GM10248 (cell line): Measurements from ENCODE around the gene C3orf85.

Experiments
- CTCF ChIA-PET: fragments of 300-600 bp; sonication (Branson Sonifier 250); formaldehyde crosslinking; extraction: SDS; loops from one replicate; lab custom pipeline; 2021; ENCODE audit warnings: antibody characterized with exemption; lab: Yijun Ruan, JAX
- POLR2A ChIA-PET: fragments of 350-650 bp; sonication (Branson Sonifier 250); formaldehyde crosslinking; extraction: SDS; loops from one replicate; lab custom pipeline; 2020; ENCODE audit warnings: antibody characterized with exemption; lab: Yijun Ruan, JAX
- DNase-seq: peaks from one replicate; pipeline ENCODE4 v3.0.0; 2012; ENCODE audit errors: extremely low spot score
- TF ChIP-seq, protein P1 (sequence below): IDR thresholded peaks from 2 replicates; pipeline ENCODE4 v1.5.1; 2012; ENCODE audit warnings: mild to moderate bottlenecking, low read depth; ENCODE audit errors: extremely low read depth, missing control alignments, control extremely low read depth

C3orf85 gene, protein sequence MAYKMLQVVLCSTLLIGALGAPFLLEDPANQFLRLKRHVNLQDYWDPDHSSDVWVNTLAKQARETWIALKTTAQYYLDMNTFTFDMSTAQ

DNA sequence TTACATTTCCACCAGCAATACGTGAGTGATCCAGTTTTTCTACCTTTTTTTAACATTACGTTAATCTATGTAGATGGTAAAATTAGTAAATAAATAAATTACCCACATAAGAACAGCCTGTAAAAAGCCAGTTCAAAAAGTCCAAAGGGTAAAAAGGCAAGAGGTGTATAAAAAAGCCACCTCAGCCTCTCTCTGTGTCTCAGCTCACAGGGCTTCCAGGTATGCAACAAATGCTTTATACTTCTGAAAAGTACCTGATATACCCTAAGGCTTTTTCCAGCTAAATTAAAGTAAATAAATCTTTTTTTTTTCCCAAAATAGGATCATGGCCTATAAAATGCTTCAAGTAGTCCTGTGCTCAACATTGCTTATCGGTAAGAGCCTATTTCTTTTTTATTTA lies at the start of gene C3orf85:
Gene C3orf85, plus strand, starts transcription at position 197 of the 400 bp plus-strand sequence. Its CDS starts 129 bp downstream, at position 326.
- no peak for DNase-seq
- TF ChIP-seq, protein P1, sequence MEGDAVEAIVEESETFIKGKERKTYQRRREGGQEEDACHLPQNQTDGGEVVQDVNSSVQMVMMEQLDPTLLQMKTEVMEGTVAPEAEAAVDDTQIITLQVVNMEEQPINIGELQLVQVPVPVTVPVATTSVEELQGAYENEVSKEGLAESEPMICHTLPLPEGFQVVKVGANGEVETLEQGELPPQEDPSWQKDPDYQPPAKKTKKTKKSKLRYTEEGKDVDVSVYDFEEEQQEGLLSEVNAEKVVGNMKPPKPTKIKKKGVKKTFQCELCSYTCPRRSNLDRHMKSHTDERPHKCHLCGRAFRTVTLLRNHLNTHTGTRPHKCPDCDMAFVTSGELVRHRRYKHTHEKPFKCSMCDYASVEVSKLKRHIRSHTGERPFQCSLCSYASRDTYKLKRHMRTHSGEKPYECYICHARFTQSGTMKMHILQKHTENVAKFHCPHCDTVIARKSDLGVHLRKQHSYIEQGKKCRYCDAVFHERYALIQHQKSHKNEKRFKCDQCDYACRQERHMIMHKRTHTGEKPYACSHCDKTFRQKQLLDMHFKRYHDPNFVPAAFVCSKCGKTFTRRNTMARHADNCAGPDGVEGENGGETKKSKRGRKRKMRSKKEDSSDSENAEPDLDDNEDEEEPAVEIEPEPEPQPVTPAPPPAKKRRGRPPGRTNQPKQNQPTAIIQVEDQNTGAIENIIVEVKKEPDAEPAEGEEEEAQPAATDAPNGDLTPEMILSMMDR: no peak
- ChIA-PET CTCF (interaction anchor here (1.0 to 1.4 kb wide), 2 partner anchors 10 to 17 kb away, joined by 3 to 4 read pairs; no protein-coding TSS in a partner anchor), POLR2A (no interaction called here)

DNA sequence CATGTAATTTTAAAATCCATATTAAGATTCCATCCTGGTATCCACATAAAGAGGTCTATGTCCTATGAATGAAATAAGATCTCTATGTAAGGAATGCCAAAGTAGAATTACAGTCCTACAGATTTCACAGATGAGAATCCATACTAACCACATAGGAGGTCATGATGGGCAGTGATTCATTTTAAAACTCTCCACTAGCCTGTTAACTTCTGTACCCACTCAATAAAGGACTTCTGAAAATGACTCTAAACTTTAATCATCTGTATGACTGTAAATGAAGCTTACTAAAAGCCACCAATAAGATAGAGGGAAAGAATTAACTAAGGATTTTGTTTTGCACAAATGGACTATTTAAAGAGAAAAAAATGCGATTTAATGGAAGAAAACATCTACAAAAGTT lies 47.3 kb upstream of the C3orf85 start:
- ChIA-PET CTCF (no interaction called here), POLR2A (no interaction called here)
- no peak for DNase-seq
- TF ChIP-seq, protein P1: no peak

DNA sequence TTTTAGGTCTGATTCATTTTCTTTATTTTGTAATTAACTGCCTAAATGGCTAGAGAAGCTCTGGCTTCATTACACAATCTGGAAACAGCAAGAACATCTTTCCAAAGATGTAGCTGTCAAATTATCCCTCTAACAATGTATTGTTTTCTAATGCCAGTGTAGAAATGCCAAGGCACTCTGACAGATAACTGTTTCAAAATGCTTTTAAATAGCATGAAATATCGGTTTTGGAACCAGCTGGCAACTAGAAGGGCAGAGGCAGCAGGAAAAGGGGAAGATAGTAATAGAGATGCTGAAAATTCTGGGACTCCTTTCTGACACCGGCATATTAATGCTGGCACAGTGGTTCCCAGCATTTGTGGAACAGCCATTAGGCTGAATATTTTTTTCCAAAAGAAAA lies 44.7 kb upstream of the C3orf85 start:
- TF ChIP-seq, protein P1: no peak
- no peak for DNase-seq
- CTCF ChIA-PET: interaction anchor here (0.9 to 3.0 kb wide), 3 partner anchors 9 to 68 kb away, joined by 3 to 15 read pairs (median 3); no protein-coding TSS in a partner anchor
- POLR2A ChIA-PET: no interaction called here

DNA sequence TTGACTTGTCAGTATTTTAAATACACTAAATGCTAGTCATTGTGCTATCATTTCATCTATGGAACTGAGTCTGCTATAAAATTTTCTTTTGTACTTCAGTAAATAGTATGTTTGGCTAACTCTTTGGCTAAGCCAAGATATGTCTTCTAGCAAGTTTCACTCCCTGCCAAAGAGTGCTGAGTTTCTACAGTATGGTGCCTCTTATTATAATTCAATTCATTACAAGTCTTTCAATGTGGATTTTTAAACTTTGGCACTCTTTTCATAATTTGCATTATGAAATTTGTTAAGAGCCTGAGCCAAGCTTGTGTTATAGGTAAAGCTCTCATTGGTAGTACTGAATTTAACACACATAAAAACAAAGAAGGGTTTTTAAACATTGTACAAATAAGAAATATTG lies 43.0 kb upstream of the C3orf85 start:
- TF ChIP-seq, protein P1: no peak
- POLR2A ChIA-PET: no interaction called here
- no peak for DNase-seq
- CTCF ChIA-PET: interaction anchor here (1.0 to 3.0 kb wide), 7 partner anchors 8 to 74 kb away, joined by 3 to 15 read pairs (median 5); no protein-coding TSS in a partner anchor

DNA sequence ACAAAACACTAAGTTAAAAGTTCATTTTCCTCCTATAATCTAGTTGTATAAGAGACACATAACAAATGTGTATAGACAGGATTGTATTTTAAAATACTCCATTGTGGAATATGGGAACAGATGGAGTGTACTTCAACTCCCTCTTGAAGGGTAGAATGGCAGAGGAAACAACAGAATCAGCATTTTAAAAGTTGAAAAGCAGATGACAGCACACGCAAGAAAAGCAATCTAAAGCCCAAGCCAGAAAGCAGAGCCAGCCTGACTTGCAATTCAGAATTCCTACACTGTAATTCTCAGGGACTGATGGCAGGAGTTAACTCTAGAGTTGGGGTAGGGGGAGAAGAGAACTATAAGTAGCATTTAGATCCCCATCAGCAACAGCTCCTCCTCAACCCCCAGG lies 41.4 kb upstream of the C3orf85 start:
- ChIA-PET CTCF (interaction anchor here (0.9 kb wide), 2 partner anchors 13 to 24 kb away, joined by 3 to 4 read pairs; no protein-coding TSS in a partner anchor), POLR2A (no interaction called here)
- no peak for DNase-seq

DNA sequence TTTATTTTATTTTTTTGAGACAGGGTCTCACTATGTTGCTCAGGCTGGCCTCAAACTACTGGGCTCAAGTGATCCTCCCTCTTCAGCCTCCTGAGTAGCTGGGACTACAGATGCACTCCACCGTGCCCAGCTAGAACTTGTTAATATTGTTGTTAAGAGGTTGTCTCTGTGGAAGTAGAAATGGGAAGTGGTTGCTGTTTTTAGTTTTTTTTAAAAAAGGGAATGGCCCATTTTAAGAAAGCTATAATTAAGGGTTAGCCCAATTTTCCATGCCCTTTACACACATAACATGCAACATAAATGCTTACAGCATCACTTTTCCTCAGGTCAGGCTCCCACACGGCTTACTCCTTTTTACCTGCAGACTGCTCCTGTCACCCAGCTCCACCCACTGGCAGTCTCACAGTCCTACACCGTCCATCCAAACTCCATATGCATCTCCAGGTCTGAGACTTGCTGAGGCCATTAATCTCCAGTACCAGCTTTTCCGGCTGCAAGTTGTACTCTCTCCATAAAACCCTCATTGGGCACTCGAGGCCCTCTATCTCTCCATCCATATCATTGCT lies 38.4 kb upstream of the C3orf85 start:
- TF ChIP-seq, protein P1: peak; percentile 27
- ChIA-PET CTCF (interaction anchor here (0.8 to 2.7 kb wide), 6 partner anchors 9 to 74 kb away, joined by 4 to 11 read pairs (median 6); no protein-coding TSS in a partner anchor), POLR2A (no interaction called here)
- no peak for DNase-seq

More for the DNA sequence above, 41.4 kb upstream of the C3orf85 start:
- TF ChIP-seq, protein P1: no peak
